CD4-positive, alpha-beta memory T cell (primary cell): ENCODE results near the gene CACNA1B. TPM values are rescaled to one million over a fixed set of nuclear protein-coding genes. Genes with fewer than 3 reads are reported as not detected.

Experiments used
- CTCF ChIA-PET: fragments of 350-600 bp; sonication (Branson Sonifier 250); formaldehyde crosslinking; loops from one replicate; lab custom pipeline; 2021; ENCODE audit warnings: inconsistent platforms; ENCODE audit not compliant: partially characterized antibody; lab: Charles Lee
- POLR2A ChIA-PET: fragments of 350-600 bp; sonication (Branson Sonifier 250); formaldehyde crosslinking; loops from one replicate; lab custom pipeline; 2021; ENCODE audit not compliant: partially characterized antibody; lab: Charles Lee
- DNase-seq, 5 donors: peaks; one replicate each; pipeline versions ENCODE4 v3.0.0 to v3.0.0-alpha.2; 2020 to 2022; ENCODE audit warnings: mixed read lengths in 1 of 5
- H3K27ac ChIP-seq: one replicate; pipeline ENCODE4 v1.7.0; 2013; ENCODE audit warnings: low read depth, low read length
- H3K27me3 ChIP-seq: 2 replicates; pipeline ENCODE4 v1.7.0; 2013; ENCODE audit warnings: mild to moderate bottlenecking, low read length, moderate library complexity; ENCODE audit not compliant: insufficient read depth
- H3K36me3 ChIP-seq: 2 replicates; pipeline ENCODE4 v1.7.0; 2013; ENCODE audit warnings: mild to moderate bottlenecking, low read length, moderate library complexity; ENCODE audit not compliant: insufficient read depth
- H3K4me1 ChIP-seq: 2 replicates; pipeline ENCODE4 v1.7.0; 2013; ENCODE audit warnings: mild to moderate bottlenecking, low read length, moderate library complexity; ENCODE audit not compliant: insufficient read depth
- H3K4me3 ChIP-seq, 2 donors: one replicate each; pipeline ENCODE4 v1.7.0; 2013; ENCODE audit warnings: low read length in 2 of 2, mild to moderate bottlenecking in 1 of 2
- H3K9me3 ChIP-seq, 2 donors: one replicate each; pipeline ENCODE4 v1.7.0; 2013; ENCODE audit warnings: low read length in 2 of 2, control low read depth in 1 of 2; ENCODE audit not compliant: control insufficient read depth in 1 of 2
- H3K27ac Mint-ChIP-seq, 7 donors: one replicate each; pipeline ENCODE4 v1.8.0; 2020 to 2021; ENCODE audit warnings: mixed read lengths in 7 of 7, mild to moderate bottlenecking in 6 of 7, inconsistent platforms in 3 of 7, moderate library complexity in 3 of 7
- H3K27me3 Mint-ChIP-seq, 2 donors: one replicate each; pipeline ENCODE4 v1.8.0; 2020 to 2021; ENCODE audit warnings: mixed read lengths in 2 of 2
- H3K36me3 Mint-ChIP-seq, 2 donors: one replicate each; pipeline ENCODE4 v1.8.0; 2020 to 2021; ENCODE audit warnings: mixed read lengths in 2 of 2, inconsistent platforms in 1 of 2, mild to moderate bottlenecking in 1 of 2
- H3K4me1 Mint-ChIP-seq, 4 donors: one replicate each; pipeline ENCODE4 v1.8.0; 2020 to 2021; ENCODE audit warnings: mixed read lengths in 4 of 4, mild to moderate bottlenecking in 1 of 4
- H3K4me3 Mint-ChIP-seq, 8 donors: one replicate each; pipeline ENCODE4 v1.8.0; 2020 to 2021; ENCODE audit warnings: mixed read lengths in 8 of 8, mild to moderate bottlenecking in 7 of 8, moderate library complexity in 6 of 8, inconsistent platforms in 3 of 8
- H3K9me3 Mint-ChIP-seq, 8 donors: one replicate each; pipeline ENCODE4 v1.8.0; 2020 to 2021; ENCODE audit warnings: mixed read lengths in 8 of 8, mild to moderate bottlenecking in 5 of 8, inconsistent platforms in 3 of 8, moderate library complexity in 1 of 8
- intact Hi-C: fragments of 100-400 bp; cut with micrococcal nuclease; formaldehyde crosslinking; loops from one replicate; pipeline ENCODE4 v1.15.1; 2023
- polyA plus RNA-seq, 2 donors: library from polyadenylated mRNA; unstranded; fragments of 300-500 nt; fragmentation: Illumina TruSeq; gene quantifications; one replicate each; pipeline ENCODE4 v1.2.3, GENCODE V29; 2021
- total RNA-seq, 2 experiments: library from RNA; stranded (reverse); gene quantifications; one replicate each; pipeline ENCODE4 v1.2.3, GENCODE V29; 2021

CACNA1B gene
- total and polyA plus RNA-seq, 4 experiments from 2014 or later: not detected

DNA sequence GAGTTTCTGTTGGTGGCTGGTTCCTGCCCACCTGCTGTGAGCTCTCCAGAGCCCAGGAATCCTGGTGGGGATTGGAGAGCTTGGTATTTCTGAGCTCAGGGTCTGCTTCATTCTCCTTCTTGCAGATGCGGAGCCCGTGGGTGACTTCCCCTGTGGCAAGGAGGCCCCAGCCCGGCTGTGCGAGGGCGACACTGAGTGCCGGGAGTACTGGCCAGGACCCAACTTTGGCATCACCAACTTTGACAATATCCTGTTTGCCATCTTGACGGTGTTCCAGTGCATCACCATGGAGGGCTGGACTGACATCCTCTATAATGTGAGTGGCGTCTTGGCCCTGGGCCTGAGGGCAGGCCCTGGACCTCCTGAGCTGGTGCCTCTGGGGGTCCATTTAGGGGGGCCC lies 39.5 kb downstream of the CACNA1B start:
- H3K9me3 ChIP-seq: no peaks in the 10 kb centered on the region
- H3K36me3 ChIP-seq: no peaks in the 10 kb centered on the region
- DNase-seq: no peak
- no peak overlapping the region for H3K27ac ChIP-seq
- CTCF ChIA-PET: no interaction called here
- H3K4me3 Mint-ChIP-seq: no peak overlapping the region
- no peaks in the 10 kb centered on the region for H3K36me3 Mint-ChIP-seq
- H3K27me3 Mint-ChIP-seq: peaks cover 9 to 15% of the 10 kb centered on the region in 2 donors
- POLR2A ChIA-PET: no interaction called here
- intact Hi-C loops: no loop called here
- no peak overlapping the region for H3K4me3 ChIP-seq
- peaks cover 0 to 2% (median 0%) of the 10 kb centered on the region in 8 donors for H3K9me3 Mint-ChIP-seq
- H3K4me1 ChIP-seq: no peaks in the 10 kb centered on the region
- H3K4me1 Mint-ChIP-seq: no peaks in the 10 kb centered on the region
- no peak overlapping the region for H3K27ac Mint-ChIP-seq
- H3K27me3 ChIP-seq: no peaks in the 10 kb centered on the region

DNA sequence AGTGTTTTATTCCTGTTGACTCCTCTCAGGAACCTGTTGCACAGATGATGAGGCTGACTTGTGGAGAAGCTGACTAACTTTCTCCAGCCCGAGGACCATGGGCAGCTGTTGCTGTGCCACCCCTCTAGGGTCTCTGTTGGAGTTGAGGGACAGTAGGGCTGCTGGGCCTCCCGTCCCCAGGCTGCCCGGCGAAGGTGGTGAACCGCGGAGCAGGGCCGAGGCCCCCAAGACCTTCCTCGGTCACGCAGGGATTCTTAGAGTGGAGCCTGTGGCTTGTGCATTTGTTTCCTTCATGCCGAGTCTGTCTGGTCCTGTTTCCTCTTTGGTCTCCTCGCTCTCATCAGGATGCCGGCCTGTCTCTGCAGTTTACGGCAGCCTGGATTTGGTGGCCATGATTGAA lies 40.2 kb downstream of the CACNA1B start:
- intact Hi-C loops: no loop called here
- Histone ChIP-seq H3K9me3 (no peaks in the 10 kb centered on the region), H3K27ac (no peak overlapping the region), H3K4me1 (no peaks in the 10 kb centered on the region), H3K27me3 (no peaks in the 10 kb centered on the region), H3K4me3 (no peak overlapping the region), H3K36me3 (no peaks in the 10 kb centered on the region)
- H3K4me3 Mint-ChIP-seq: no peak overlapping the region
- ChIA-PET POLR2A (no interaction called here), CTCF (no interaction called here)
- DNase-seq: no peak
- no peaks in the 10 kb centered on the region for H3K4me1 Mint-ChIP-seq
- peaks cover 0 to 2% (median 0%) of the 10 kb centered on the region in 8 donors for H3K9me3 Mint-ChIP-seq
- H3K36me3 Mint-ChIP-seq: no peaks in the 10 kb centered on the region
- no peak overlapping the region for H3K27ac Mint-ChIP-seq
- H3K27me3 Mint-ChIP-seq: peaks cover 4 to 12% of the 10 kb centered on the region in 2 donors

DNA sequence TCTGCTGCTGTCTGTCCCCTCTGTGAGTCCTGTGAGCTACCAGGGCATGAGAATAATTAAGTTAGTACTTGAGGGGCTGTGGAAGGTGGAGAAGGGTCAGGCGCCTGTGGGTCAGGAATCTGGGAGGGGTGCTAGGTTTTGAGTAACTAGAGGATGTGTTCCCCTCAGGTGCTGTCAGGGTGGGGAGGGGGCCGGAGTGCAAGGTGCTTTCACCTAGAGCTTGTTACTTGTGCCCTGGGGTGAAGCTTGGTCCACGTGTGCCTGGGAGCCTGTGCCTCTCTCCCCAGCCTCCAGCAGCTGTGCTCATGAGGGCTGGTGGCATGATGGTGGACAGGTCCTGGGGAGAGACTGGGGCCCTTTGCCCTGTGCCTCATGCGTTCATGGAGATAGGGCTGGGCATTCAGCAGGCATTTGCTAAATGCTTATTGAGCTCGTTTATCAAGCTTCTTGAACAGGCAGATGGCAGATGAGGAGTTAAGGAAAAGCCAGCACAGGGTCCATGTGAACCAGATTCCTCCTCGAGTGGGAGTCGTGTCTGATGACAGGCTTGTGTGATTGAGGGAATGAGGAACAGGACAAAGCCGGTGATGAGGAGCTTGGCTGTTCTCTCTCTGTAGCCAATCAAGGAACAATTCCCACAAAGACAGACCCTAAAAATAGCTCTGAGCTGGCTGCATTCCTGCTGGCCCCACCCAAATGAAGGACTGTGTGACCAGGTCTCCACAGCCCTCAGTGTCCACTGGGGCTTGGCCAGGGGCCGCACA lies 40.9 kb downstream of the CACNA1B start:
- no peaks in the 10 kb centered on the region for H3K36me3 ChIP-seq
- POLR2A ChIA-PET: no interaction called here
- H3K9me3 Mint-ChIP-seq: peaks cover 0 to 2% (median 0%) of the 10 kb centered on the region in 8 donors
- no peak overlapping the region for H3K4me3 ChIP-seq
- no peaks in the 10 kb centered on the region for H3K4me1 ChIP-seq
- no peak overlapping the region for H3K27ac ChIP-seq
- H3K9me3 ChIP-seq: no peaks in the 10 kb centered on the region
- CTCF ChIA-PET: no interaction called here
- intact Hi-C loops: no loop called here
- H3K36me3 Mint-ChIP-seq: no peaks in the 10 kb centered on the region
- peaks cover 3 to 12% of the 10 kb centered on the region in 2 donors for H3K27me3 Mint-ChIP-seq
- H3K4me3 Mint-ChIP-seq: no peak overlapping the region
- H3K4me1 Mint-ChIP-seq: no peaks in the 10 kb centered on the region
- H3K27me3 ChIP-seq: no peaks in the 10 kb centered on the region
- H3K27ac Mint-ChIP-seq: no peak overlapping the region
- no peak for DNase-seq

DNA sequence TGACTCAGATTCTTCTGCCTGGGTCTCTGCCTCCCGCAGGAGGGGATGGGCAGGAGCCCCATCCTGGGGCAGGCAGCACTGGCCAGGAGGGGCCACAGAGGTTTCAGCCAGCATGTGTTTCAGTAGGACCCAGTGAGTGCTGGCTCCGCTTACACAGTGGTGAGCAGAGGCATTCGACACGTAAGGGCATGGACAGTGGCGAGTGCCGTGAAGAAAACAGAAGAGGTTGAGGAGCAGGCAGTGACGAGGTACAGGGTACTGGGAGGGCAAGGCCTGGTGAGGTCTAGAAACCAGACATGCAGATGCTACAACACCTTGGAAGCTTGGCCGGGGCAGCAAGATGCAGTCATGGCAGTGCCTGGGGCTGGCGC lies 41.5 kb downstream of the CACNA1B start:
- no peaks in the 10 kb centered on the region for H3K9me3 ChIP-seq
- no peak for DNase-seq
- H3K36me3 ChIP-seq: no peaks in the 10 kb centered on the region
- Mint-ChIP-seq H3K4me1 (no peaks in the 10 kb centered on the region), H3K9me3 (peaks cover 0 to 2% (median 0%) of the 10 kb centered on the region in 8 donors), H3K27me3 (peaks cover 3 to 12% of the 10 kb centered on the region in 2 donors), H3K27ac (no peak overlapping the region), H3K36me3 (no peaks in the 10 kb centered on the region), H3K4me3 (no peak overlapping the region)
- intact Hi-C loops: no loop called here
- no peaks in the 10 kb centered on the region for H3K27me3 ChIP-seq
- no peak overlapping the region for H3K4me3 ChIP-seq
- ChIA-PET POLR2A (no interaction called here), CTCF (no interaction called here)
- H3K4me1 ChIP-seq: no peaks in the 10 kb centered on the region
- no peak overlapping the region for H3K27ac ChIP-seq

DNA sequence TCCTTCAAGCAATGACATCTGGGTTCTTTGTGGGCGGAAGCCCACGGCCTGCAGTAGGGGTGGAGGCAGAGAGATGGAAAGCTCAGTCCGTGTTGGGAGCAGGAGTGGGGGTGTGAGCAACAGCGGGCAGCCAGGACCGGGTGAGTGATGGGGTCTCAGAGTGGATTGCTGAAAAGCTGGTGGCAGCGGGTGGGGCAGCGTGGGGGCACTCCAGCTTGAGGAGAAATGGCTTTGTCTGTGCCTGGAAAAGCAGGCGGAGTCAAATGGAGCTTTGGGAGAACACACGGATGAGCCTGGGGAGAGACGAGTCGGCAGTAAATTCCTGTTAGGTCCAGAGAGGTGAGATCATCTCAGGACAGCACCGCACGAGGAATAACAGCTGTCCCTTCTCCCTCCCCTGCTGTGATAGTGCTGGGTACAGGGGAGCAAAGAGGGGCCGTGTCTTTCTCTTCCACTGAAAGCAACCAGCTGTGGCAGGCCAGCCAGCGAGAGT lies 42.1 kb downstream of the CACNA1B start:
- no peak overlapping the region for H3K4me3 Mint-ChIP-seq
- peaks cover 3 to 10% of the 10 kb centered on the region in 2 donors for H3K27me3 Mint-ChIP-seq
- H3K27me3 ChIP-seq: no peaks in the 10 kb centered on the region
- H3K4me3 ChIP-seq: no peak overlapping the region
- H3K36me3 Mint-ChIP-seq: no peaks in the 10 kb centered on the region
- H3K27ac ChIP-seq: no peak overlapping the region
- no peaks in the 10 kb centered on the region for H3K36me3 ChIP-seq
- H3K4me1 ChIP-seq: no peaks in the 10 kb centered on the region
- no peaks in the 10 kb centered on the region for H3K4me1 Mint-ChIP-seq
- no peak overlapping the region for H3K27ac Mint-ChIP-seq
- ChIA-PET CTCF (no interaction called here), POLR2A (no interaction called here)
- no peak for DNase-seq
- H3K9me3 ChIP-seq: no peaks in the 10 kb centered on the region
- intact Hi-C loops: no loop called here
- peaks cover 0 to 2% (median 0%) of the 10 kb centered on the region in 8 donors for H3K9me3 Mint-ChIP-seq

DNA sequence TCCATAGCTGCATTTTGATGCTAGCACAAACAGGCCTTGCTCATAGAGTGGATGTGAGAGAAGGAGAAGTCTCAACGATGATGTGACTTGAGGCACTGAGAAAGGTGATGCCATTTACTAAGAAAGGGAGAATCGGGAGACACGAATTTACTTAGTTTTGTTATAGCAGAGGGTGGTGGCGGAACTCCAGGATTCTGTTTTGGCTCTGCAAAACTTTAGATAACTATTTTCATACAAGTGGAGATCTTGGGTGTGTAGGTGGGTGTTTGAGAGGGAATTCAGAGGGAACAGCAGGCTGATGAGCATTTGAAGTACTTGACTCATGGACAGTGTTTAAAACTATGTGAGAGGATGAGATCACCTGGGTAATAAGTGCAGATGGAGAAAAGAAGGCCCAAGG lies 43.2 kb downstream of the CACNA1B start:
- intact Hi-C loops: no loop called here
- H3K4me1 ChIP-seq: no peaks in the 10 kb centered on the region
- H3K27ac ChIP-seq: no peak overlapping the region
- Mint-ChIP-seq H3K27ac (no peak overlapping the region), H3K27me3 (peaks cover 3 to 10% of the 10 kb centered on the region in 2 donors), H3K9me3 (peaks cover 0 to 2% (median 0%) of the 10 kb centered on the region in 8 donors), H3K36me3 (no peaks in the 10 kb centered on the region), H3K4me1 (no peaks in the 10 kb centered on the region), H3K4me3 (no peak overlapping the region)
- H3K36me3 ChIP-seq: no peaks in the 10 kb centered on the region
- no peaks in the 10 kb centered on the region for H3K27me3 ChIP-seq
- ChIA-PET POLR2A (no interaction called here), CTCF (no interaction called here)
- no peaks in the 10 kb centered on the region for H3K9me3 ChIP-seq
- no peak overlapping the region for H3K4me3 ChIP-seq
- no peak for DNase-seq

DNA sequence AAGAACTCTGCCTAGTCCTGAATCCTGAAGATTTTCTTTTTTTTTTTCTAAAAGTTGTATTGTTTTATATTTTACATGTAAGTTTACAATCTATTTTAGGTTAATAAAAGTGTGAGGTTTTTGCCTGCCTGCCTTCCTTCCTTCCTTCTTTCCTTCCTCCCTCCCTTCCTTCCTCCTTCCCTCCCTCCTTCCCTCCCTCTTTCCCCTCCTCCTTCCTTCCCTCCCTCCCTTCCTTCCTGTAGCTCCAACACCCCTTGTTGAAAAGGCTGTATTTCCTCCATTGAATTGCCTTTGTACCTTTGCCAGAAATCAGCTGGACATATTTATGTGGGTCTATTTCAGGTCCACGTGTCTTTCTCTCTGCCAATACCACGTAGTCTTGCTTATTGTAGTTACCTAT lies 46.6 kb downstream of the CACNA1B start:
- Mint-ChIP-seq H3K4me1 (peaks cover 0 to 2% (median 0%) of the 10 kb centered on the region in 4 donors), H3K27ac (no peak overlapping the region), H3K4me3 (no peak overlapping the region), H3K27me3 (peaks cover 1 to 12% of the 10 kb centered on the region in 2 donors), H3K9me3 (peaks cover 0 to 16% (median 8%) of the 10 kb centered on the region in 8 donors), H3K36me3 (no peaks in the 10 kb centered on the region)
- Histone ChIP-seq H3K27ac (no peak overlapping the region), H3K9me3 (no peaks in the 10 kb centered on the region), H3K4me1 (no peaks in the 10 kb centered on the region), H3K4me3 (no peak overlapping the region), H3K36me3 (no peaks in the 10 kb centered on the region), H3K27me3 (no peaks in the 10 kb centered on the region)
- ChIA-PET CTCF (no interaction called here), POLR2A (no interaction called here)
- DNase-seq: no peak
- intact Hi-C loops: no loop called here
